H1 (cell line): Measurements from ENCODE around the gene OR52W1. TPM values are rescaled to one million over a fixed set of nuclear protein-coding genes. Genes with fewer than 3 reads are reported as not detected.

Experiments used
- ATF3 ChIP-seq: IDR thresholded peaks from 2 replicates; pipeline ENCODE4 v1.6.1; 2011; ENCODE audit warnings: low read depth, mild to moderate bottlenecking, low read length; ENCODE audit not compliant: insufficient read depth
- KDM1A ChIP-seq: fragments of 200-600, 300-600 bp; sonication (generic); IDR thresholded peaks from 2 replicates; pipeline ENCODE4 v1.7.1; 2016; ENCODE audit warnings: mild to moderate bottlenecking, low read length, borderline replicate concordance
- RAD21 ChIP-seq, 2 experiments: IDR thresholded peaks in 1 of 2; conservative IDR thresholded peaks in 1 of 2; 2 replicates each; pipeline ENCODE4 v1.6.1; 2011; ENCODE audit warnings: low read depth in 2 of 2, low read length in 2 of 2, improper control_type of control experiment in 1 of 2, inconsistent platforms in 1 of 2, mild to moderate bottlenecking in 1 of 2, moderate library complexity in 1 of 2
- TBP ChIP-seq: IDR thresholded peaks from 2 replicates; pipeline ENCODE4 v1.6.1; 2011; ENCODE audit warnings: low read depth, low read length, improper control_type of control experiment
- polyA plus RNA-seq, 7 experiments: library from polyadenylated mRNA; depleted of rRNA in 3 of 7; stranded (reverse) in 5 of 7; unstranded in 2 of 7; fragments of >200 nt in 5 of 7; fragments of 200-250 nt in 2 of 7; gene quantifications; 1 replicate in 5 of 7; 2 replicates in 1 of 7; 4 replicates in 1 of 7; pipeline versions ENCODE4 v1.2.1 to v1.2.3, GENCODE V29; 2011 to 2013; ENCODE audit warnings: missing spikeins in 2 of 7, mixed read lengths in 2 of 7
- total RNA-seq: library from RNA; stranded (reverse); fragmentation: NEBNext Ultra II Directional; extraction: Animal tissue kit (Norgen Biotek cat#: 25700); gene quantifications from 2 replicates; pipeline ENCODE4 v1.2.1, GENCODE V29; 2021

Gene OR52W1
- total and polyA plus RNA-seq, 2 of the 8 experiments (the other 6 are each of a cell fraction or from before 2014, with no cell fraction given), result not detected

GRCh38 chr11:6238902-6239301 is 39.9 kb downstream of the OR52W1 start, which contains the start of gene CNGA4 (continued):
- TF ChIP-seq ATF3, result no peak
- TF ChIP-seq RAD21 (IDR thresholded peaks at IDR 0.05 in 1 of 2, conservative IDR thresholded peaks at IDR 0.05 in 1 of 2; ENCODE audit: low read depth in 2 of 2, low read length in 2 of 2), result no peak
- TF ChIP-seq TBP, result no peak
- no peak for TF ChIP-seq KDM1A
